ENCODE results near the gene ARHGAP15. TPM values are rescaled to one million over a fixed set of nuclear protein-coding genes. Genes with fewer than 3 reads are reported as not detected.
A peak's percentile ranks its signal among the peaks of the same experiment; 100 is the strongest.

ARHGAP15 gene
- total RNA-seq, 8 experiments from 2014 or later = 0.29 to 1.3 (median 0.51) TPM; not detected in 2

DNA sequence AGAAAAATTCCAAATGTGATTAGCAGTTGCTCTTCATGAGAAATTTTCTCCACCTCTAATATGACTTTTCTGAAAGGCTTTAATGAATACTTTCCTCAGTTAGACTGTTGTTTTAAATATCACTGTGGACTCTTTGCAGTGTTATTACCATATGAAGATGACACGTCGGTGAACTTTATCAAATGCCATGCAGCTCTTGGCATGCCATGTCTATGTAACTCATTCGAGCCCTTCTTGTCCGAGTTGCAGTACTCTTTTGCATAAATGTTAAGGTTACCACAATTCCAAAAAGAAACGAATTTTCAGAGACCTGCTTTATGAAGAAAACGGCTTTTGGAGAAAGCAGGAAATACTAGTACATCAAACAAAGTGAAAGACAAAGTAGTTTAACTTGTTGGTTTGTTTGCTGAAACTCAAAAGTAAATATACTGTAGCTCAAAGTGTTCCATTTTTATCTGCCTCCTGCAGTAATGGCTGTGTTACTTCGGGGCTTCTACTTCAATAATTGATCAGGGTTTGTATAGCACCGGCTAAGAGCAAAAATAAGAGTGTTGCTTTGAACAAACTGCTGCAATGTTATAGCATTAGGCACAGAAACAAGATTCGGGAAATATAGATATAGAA, 204.1 kb downstream of the ARHGAP15 start:
- in situ Hi-C loops (cut with MboI; ENCODE audit: low pct_unique_long_range_greater_than_20kb in 2 of 9, low sequenced_read_pairs in 9 of 9, unreplicated experiment in 9 of 9) = no loop called here
- no peak overlapping the region for H3K4me3 ChIP-seq
- no peak overlapping the region for H3K27ac ChIP-seq
- ATAC-seq (replicated peaks in 6 of 8) = no peak
- WGBS, 10 experiments = 40 to 92% (median 79%) methylated on average over 1 to 9 of the region's 9 CpGs
- H3K4me1 ChIP-seq (replicated peaks in 1 of 2) = no peaks in the 10 kb centered on the region

DNA sequence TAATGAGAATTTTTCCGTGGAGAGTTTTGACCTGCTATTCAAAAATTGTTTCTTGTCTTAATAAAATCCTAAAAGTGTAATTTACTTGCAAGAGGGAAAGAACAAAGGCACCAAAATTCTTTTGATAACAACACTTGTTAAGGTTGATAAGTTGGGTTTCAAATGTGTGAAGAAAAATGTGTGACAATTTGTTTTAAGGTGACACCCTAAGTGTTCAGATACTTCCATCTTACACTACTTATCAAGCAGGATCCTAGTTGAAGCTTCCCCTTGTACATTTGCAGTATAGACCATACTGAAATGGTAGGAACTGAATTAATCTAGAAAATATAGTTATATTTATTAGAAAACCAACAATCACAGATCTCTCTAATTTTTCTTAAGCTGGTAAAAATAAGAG, 204.6 kb downstream of the ARHGAP15 start:
- H3K4me3 ChIP-seq = no peak overlapping the region
- 45 to 91% (median 73%) methylated on average over 1 of the region's 1 CpG; no CpG with 5 or more reads in 1 of the 10 experiments for WGBS, 10 experiments
- no peak for ATAC-seq (replicated peaks in 6 of 8)
- no peaks in the 10 kb centered on the region for H3K4me1 ChIP-seq (replicated peaks in 1 of 2)
- H3K27ac ChIP-seq = no peak overlapping the region
- in situ Hi-C loops (cut with MboI; ENCODE audit: low pct_unique_long_range_greater_than_20kb in 2 of 9, low sequenced_read_pairs in 9 of 9, unreplicated experiment in 9 of 9) = no loop called here

- Histone ChIP-seq H3K27ac (no peak overlapping the region), H3K4me1 (replicated peaks in 1 of 2) (no peaks in the 10 kb centered on the region), H3K4me3 (no peak overlapping the region)
- in situ Hi-C loops (cut with MboI; ENCODE audit: low pct_unique_long_range_greater_than_20kb in 2 of 9, low sequenced_read_pairs in 9 of 9, unreplicated experiment in 9 of 9) = no loop called here
- no peak for ATAC-seq (replicated peaks in 6 of 8)
- WGBS, 10 experiments = 20 to 100% (median 68%) methylated on average over 1 to 4 of the region's 4 CpGs; no CpG with 5 or more reads in 2 of the 10 experiments
Measured at GRCh38 chr2:143334837-143335236, 205.6 kb downstream of the ARHGAP15 start.

GRCh38 chr2:143336719-143337210, 207.5 kb downstream of the ARHGAP15 start:
- Histone ChIP-seq H3K27ac (no peak overlapping the region), H3K4me1 (replicated peaks in 1 of 2) (no peaks in the 10 kb centered on the region), H3K4me3 (no peak overlapping the region)
- in situ Hi-C loops (cut with MboI; ENCODE audit: low pct_unique_long_range_greater_than_20kb in 2 of 9, low sequenced_read_pairs in 9 of 9, unreplicated experiment in 9 of 9) = no loop called here
- ATAC-seq (replicated peaks in 6 of 8) = no peak
- 0 to 100% (median 94%) methylated on average over 1 of the region's 1 CpG; no CpG with 5 or more reads in 4 of the 10 experiments for WGBS, 10 experiments

- 50 to 100% (median 93%) methylated on average over 1 to 2 of the region's 2 CpGs; no CpG with 5 or more reads in 2 of the 10 experiments for WGBS, 10 experiments
- no peak overlapping the region for H3K27ac ChIP-seq
- in situ Hi-C loops (cut with MboI; ENCODE audit: low pct_unique_long_range_greater_than_20kb in 2 of 9, low sequenced_read_pairs in 9 of 9, unreplicated experiment in 9 of 9) = no loop called here
- H3K4me1 ChIP-seq (replicated peaks in 1 of 2) = peaks cover 5 to 14% of the 10 kb centered on the region in 2 donors
- ATAC-seq (replicated peaks in 6 of 8) = no peak
- no peak overlapping the region for H3K4me3 ChIP-seq
Measured at GRCh38 chr2:143341478-143341877, 212.3 kb downstream of the ARHGAP15 start.

GRCh38 chr2:143344780-143345179, 215.6 kb downstream of the ARHGAP15 start:
- ATAC-seq (replicated peaks in 6 of 8) = no peak
- in situ Hi-C loops (cut with MboI; ENCODE audit: low pct_unique_long_range_greater_than_20kb in 2 of 9, low sequenced_read_pairs in 9 of 9, unreplicated experiment in 9 of 9) = no loop called here
- WGBS, 10 experiments = 86 to 95% (median 90%) methylated on average over 2 of the region's 2 CpGs; no CpG with 5 or more reads in 2 of the 10 experiments

DNA sequence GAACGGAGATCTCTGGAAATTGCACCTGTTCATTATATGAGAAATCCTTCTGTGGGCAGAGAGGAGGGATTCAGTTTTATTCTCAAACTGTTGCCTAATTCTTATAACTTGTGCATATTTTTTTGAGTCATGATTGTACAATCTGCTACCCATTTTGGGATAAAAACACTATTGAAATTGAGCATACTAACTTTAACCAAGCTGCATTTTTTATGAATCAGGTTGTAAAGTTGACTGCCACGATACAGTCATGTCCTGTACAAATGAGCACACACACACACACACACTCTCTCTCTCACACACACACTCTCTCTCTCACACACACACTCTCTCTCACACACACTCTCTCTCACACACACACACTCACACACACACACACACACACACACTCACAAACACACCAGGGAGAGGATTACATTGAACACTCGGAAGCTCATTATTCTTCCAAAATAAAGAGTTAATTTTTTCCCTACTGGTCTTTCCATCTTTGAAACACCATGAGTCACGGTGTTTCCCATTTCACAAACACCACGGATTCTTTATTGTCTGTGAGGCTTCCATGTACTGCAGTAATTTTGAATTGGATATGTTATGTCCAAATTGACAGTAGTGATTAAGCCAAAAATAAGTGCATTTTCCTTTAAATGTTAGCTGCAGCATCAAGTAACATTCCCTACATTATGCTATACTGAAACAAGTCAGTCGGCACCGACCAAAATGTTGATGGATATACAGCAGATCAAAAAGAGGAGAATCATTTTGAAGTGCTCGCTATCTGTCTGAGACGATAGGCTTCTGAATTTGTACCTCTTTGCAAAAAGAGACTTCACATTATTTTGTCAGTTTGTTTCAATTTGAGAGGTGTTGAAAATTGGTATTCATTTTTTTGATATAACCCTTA, 216.9 kb downstream of the ARHGAP15 start:
- H3K27ac ChIP-seq = no peak overlapping the region
- in situ Hi-C loops (cut with MboI; ENCODE audit: low pct_unique_long_range_greater_than_20kb in 2 of 9, low sequenced_read_pairs in 9 of 9, unreplicated experiment in 9 of 9) = no loop called here
- 35 to 100% (median 66%) methylated on average over 4 to 9 of the region's 9 CpGs for WGBS, 10 experiments
- peaks cover 5 to 30% of the 10 kb centered on the region in 2 donors for H3K4me1 ChIP-seq (replicated peaks in 1 of 2)
- ATAC-seq (replicated peaks in 6 of 8) = peak in 1 of 8 experiments; percentile 31
- H3K4me3 ChIP-seq = no peak overlapping the region

More at GRCh38 chr2:143344780-143345179, 215.6 kb downstream of the ARHGAP15 start:
- Histone ChIP-seq H3K4me1 (replicated peaks in 1 of 2) (peaks cover 5 to 30% of the 10 kb centered on the region in 2 donors), H3K4me3 (no peak overlapping the region), H3K27ac (no peak overlapping the region)

- ATAC-seq (replicated peaks in 6 of 8) = peak in 5 of 8 experiments; percentile 50 to 78 (median 75)
- no peak overlapping the region for H3K27ac ChIP-seq
- H3K4me3 ChIP-seq = no peak overlapping the region
- peaks cover 5 to 30% of the 10 kb centered on the region in 2 donors for H3K4me1 ChIP-seq (replicated peaks in 1 of 2)
- in situ Hi-C loops (cut with MboI; ENCODE audit: low pct_unique_long_range_greater_than_20kb in 2 of 9, low sequenced_read_pairs in 9 of 9, unreplicated experiment in 9 of 9) = no loop called here
- WGBS, 10 experiments = 37 to 85% (median 54%) methylated on average over 3 to 10 of the region's 10 CpGs; no CpG with 5 or more reads in 1 of the 10 experiments
Measured at GRCh38 chr2:143347271-143347695, 218.1 kb downstream of the ARHGAP15 start.

DNA sequence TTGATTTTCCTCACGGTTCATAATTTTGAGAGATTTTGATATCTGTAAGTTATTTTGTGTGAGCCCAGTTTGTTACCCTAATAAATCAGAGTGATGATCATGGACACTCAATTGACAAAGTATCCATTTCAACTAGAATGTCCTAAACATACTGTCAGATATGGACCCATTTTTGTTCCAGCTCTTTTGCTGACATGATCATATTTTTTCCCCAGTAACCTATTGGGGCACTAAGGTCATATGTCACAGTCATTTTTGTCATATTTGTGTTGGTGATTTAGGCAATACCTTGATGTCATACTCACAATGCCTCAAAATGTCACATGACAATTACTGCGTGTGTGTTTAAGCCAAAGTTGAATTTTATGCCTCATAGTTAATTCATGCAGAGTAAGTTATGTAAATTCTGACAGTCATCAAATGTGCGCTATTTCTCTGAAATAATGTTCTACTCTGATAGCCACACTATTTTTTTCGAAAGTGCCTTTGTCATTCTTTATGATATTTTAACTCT, 218.7 kb downstream of the ARHGAP15 start:
- peaks cover 5 to 30% of the 10 kb centered on the region in 2 donors for H3K4me1 ChIP-seq (replicated peaks in 1 of 2)
- in situ Hi-C loops (cut with MboI; ENCODE audit: low pct_unique_long_range_greater_than_20kb in 2 of 9, low sequenced_read_pairs in 9 of 9, unreplicated experiment in 9 of 9) = no loop called here
- ATAC-seq (replicated peaks in 6 of 8) = no peak
- whole genome bisulfite sequencing, 10 experiments = 28 to 100% (median 84%) methylated on average over 1 to 4 of the region's 4 CpGs
- no peak overlapping the region for H3K27ac ChIP-seq
- H3K4me3 ChIP-seq = no peak overlapping the region

DNA sequence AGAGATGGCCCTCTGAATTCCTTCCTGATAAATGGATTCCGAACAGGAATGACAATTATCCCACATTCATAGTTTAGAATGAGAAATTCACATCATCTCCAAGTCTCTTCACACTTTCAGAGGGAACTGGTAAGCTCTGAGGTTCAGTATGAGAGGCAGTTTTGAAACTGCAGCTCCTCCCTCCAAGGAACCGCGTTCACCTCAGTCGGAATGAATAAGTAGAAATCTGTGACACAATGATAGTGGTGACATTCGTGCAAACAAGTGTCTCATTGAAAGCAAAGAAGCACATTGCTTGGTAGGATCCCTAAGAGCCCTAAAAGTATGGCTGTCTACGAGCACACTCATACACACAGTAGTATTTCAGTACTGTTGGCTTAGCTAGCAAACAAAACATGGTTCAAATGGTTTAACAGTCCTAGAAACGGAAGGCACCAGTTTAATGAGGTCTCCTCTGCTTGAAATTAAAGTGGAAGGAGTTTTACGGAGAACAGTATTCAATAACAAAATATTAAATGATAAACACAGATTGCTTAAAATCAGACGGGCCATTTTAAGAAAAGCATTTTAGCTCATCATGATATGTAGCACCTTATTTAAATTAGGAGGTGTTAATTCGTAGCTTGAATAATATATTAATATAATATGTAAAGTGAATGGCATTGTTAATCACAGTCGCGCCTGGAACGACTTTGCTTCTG, 225.0 kb downstream of the ARHGAP15 start:
- ATAC-seq (replicated peaks in 6 of 8) = no peak
- H3K27ac ChIP-seq = no peak overlapping the region
- H3K4me3 ChIP-seq = no peak overlapping the region
- in situ Hi-C loops (cut with MboI; ENCODE audit: low pct_unique_long_range_greater_than_20kb in 2 of 9, low sequenced_read_pairs in 9 of 9, unreplicated experiment in 9 of 9) = no loop called here
- H3K4me1 ChIP-seq (replicated peaks in 1 of 2) = peaks cover 15 to 32% of the 10 kb centered on the region in 2 donors
- WGBS, 10 experiments = 41 to 100% (median 86%) methylated on average over 2 to 12 of the region's 13 CpGs

DNA sequence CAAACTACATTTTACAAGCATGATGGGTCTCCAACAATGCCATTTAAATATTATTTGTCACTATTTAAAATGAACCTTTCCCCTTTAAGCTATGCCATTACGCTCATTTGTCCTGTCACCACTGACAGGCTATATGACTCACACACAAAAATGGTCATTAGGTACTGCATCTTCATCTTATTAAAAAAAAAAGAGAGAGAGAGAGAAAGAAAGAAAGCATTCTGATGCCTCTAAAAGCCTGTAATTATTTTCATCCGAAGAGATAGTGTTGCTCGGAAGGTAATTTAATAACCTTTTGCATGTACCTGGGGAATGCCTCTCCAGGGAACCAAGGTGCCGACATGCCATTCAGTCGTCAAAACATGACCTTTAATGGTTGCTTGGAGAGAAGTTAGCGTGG, 226.7 kb downstream of the ARHGAP15 start:
- Histone ChIP-seq H3K4me3 (peak overlapping the region in 1 of 5 donors; percentile 4), H3K27ac (no peak overlapping the region), H3K4me1 (replicated peaks in 1 of 2) (peaks cover 15 to 32% of the 10 kb centered on the region in 2 donors)
- WGBS, 10 experiments = 40 to 83% (median 62%) methylated on average over 1 to 6 of the region's 6 CpGs
- peak in 5 of 8 experiments; percentile 73 to 87 (median 85) for ATAC-seq (replicated peaks in 6 of 8)
- in situ Hi-C loops (cut with MboI; ENCODE audit: low pct_unique_long_range_greater_than_20kb in 2 of 9, low sequenced_read_pairs in 9 of 9, unreplicated experiment in 9 of 9) = no loop called here

DNA sequence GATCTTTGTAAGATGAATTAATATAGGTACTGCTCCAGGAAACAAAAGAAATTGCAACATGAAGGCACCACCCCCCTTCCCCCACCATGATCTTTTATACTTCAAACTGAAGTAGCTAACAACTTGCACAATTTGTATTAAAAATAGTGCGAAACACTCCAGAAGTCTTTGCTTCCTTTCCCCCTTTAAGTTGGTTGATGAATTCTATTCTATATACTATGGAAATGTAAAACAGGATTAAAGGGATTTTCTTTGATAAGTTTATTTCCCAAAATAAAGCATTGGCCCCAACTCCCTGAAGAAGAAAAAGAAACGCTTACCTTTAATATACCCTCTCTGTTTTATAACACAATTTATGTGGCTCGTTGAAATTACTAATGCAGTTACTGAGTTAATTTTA, 227.1 kb downstream of the ARHGAP15 start:
- H3K4me3 ChIP-seq = no peak overlapping the region
- no peak for ATAC-seq (replicated peaks in 6 of 8)
- H3K4me1 ChIP-seq (replicated peaks in 1 of 2) = peaks cover 15 to 32% of the 10 kb centered on the region in 2 donors
- in situ Hi-C loops (cut with MboI; ENCODE audit: low pct_unique_long_range_greater_than_20kb in 2 of 9, low sequenced_read_pairs in 9 of 9, unreplicated experiment in 9 of 9) = no loop called here
- no peak overlapping the region for H3K27ac ChIP-seq
- 44 to 100% (median 77%) methylated on average over 1 to 3 of the region's 3 CpGs for WGBS, 10 experiments

Measured in motor neuron (in vitro differentiated cells).